Posterior vena cava (tissue), 2 donors: ENCODE data around the gene CCNA1. TPM values are rescaled to one million over a fixed set of nuclear protein-coding genes. Genes with fewer than 3 reads are reported as not detected.

Experiments
- DNase-seq: peaks from one replicate; pipeline ENCODE4 v3.0.0-alpha.2; 2020; ENCODE audit warnings: low spot score
- intact Hi-C, 2 donors: fragments of 100-400 bp; cut with DNase I; formaldehyde crosslinking; loops; one replicate each; pipeline versions ENCODE4 v1.14.1 to v1.14.2; 2022 to 2023
- total RNA-seq, 2 donors: library from RNA; stranded (reverse); fragmentation: NEBNext Ultra II Directional; extraction: Animal tissue kit (Norgen Biotek cat#: 25700); gene quantifications; one replicate each; pipeline ENCODE4 v1.2.1, GENCODE V29; 2021
- donor health status: DM: yes; HTN: yes; CAD: no.
- donor health status: DM: yes; HTN: yes; CAD: no.

CCNA1 gene
- total RNA-seq, 2 donors from 2014 or later = 0.23 to 0.33 TPM

GRCh38 chr13:36447501-36447900, 15.2 kb downstream of the CCNA1 start:
- no peak for DNase-seq
- intact Hi-C loops = no loop called here

GRCh38 chr13:36450534-36450933, 18.2 kb downstream of the CCNA1 start:
- intact Hi-C loops = no loop called here
- DNase-seq = no peak

- intact Hi-C loops = no loop called here
- no peak for DNase-seq
These were observed 21.2 kb downstream of the CCNA1 start for GRCh38 chr13:36453516-36453915.

- intact Hi-C loops = no loop called here
- DNase-seq = no peak
These were observed 21.8 kb downstream of the CCNA1 start for GRCh38 chr13:36454121-36454520.

- intact Hi-C loops = no loop called here
- no peak for DNase-seq
These were observed 22.7 kb downstream of the CCNA1 start for GRCh38 chr13:36454987-36455386.

- no peak for DNase-seq
- intact Hi-C loops = no loop called here
These were observed 24.3 kb downstream of the CCNA1 start for GRCh38 chr13:36456577-36456976.

GRCh38 chr13:36461506-36461905, 29.2 kb downstream of the CCNA1 start:
- intact Hi-C loops = no loop called here
- DNase-seq = no peak

- intact Hi-C loops = no loop called here
- DNase-seq = no peak
These were observed 43.2 kb downstream of the CCNA1 start for GRCh38 chr13:36475468-36475867.

- intact Hi-C loops = no loop called here
- DNase-seq = no peak
These were observed 44.4 kb downstream of the CCNA1 start for GRCh38 chr13:36476661-36477060.

GRCh38 chr13:36480726-36481427, 48.6 kb downstream of the CCNA1 start:
- intact Hi-C loops = no loop called here
- no peak for DNase-seq

GRCh38 chr13:36490055-36490454, 57.8 kb downstream of the CCNA1 start:
- intact Hi-C loops = no loop called here
- no peak for DNase-seq

Other genes starting within 250 kb of the CCNA1 start
- gene SOHLH2, start 217.9 kb upstream of the CCNA1 start, total RNA-seq = under 1 TPM in 1 of 2 donors, not detected in 1; 0.79 TPM
- under 1 TPM; 0.97 to 1.00 TPM for gene CCDC169, start 134.7 kb upstream of the CCNA1 start, total RNA-seq
- 10 to 100 TPM; 77.4 to 85.0 TPM for gene SPART, start 86.1 kb upstream of the CCNA1 start, total RNA-seq
- gene SERTM1, start 241.5 kb downstream of the CCNA1 start, total RNA-seq = 1 to 10 TPM in 1 of 2 donors, under 1 TPM in 1; 0.48 to 4.3 TPM